Natural killer cell (primary cell): ENCODE measurements around the gene DPP4. TPM values are rescaled to one million over a fixed set of nuclear protein-coding genes. Genes with fewer than 3 reads are reported as not detected.

Experiments used
- ATAC-seq, 3 donors: fragments of 150-1000 bp in 2 of 3; fragments of 200-7000 bp in 1 of 3; cut with Tn5 transposase; 1 replicate in 1 of 3; 2 replicates in 2 of 3; pipeline ENCODE4 v1.10.0; 2021; ENCODE audit warnings: mild to moderate bottlenecking in 2 of 3, moderate library complexity in 2 of 3
- DNase-seq, 2 donors: peaks; one replicate each; pipeline versions ENCODE4 v3.0.0 to v3.0.0-alpha.2; 2013 to 2021; ENCODE audit warnings: mixed read lengths in 1 of 2
- H3K27ac ChIP-seq: one replicate; pipeline ENCODE4 v1.5.1; 2013; ENCODE audit warnings: mild to moderate bottlenecking, low read length
- H3K27me3 ChIP-seq: one replicate; pipeline ENCODE4 v1.6.1; 2013; ENCODE audit warnings: low read length; ENCODE audit not compliant: control insufficient read depth, insufficient read depth
- H3K36me3 ChIP-seq: one replicate; pipeline ENCODE4 v1.6.1; 2013; ENCODE audit warnings: low read length; ENCODE audit not compliant: control insufficient read depth, insufficient read depth
- H3K4me1 ChIP-seq: one replicate; pipeline ENCODE4 v1.6.1; 2013; ENCODE audit warnings: low read length; ENCODE audit not compliant: control insufficient read depth, insufficient read depth
- H3K4me3 ChIP-seq: one replicate; pipeline ENCODE4 v1.5.1; 2013; ENCODE audit warnings: low read length
- H3K9me3 ChIP-seq: one replicate; pipeline ENCODE4 v1.6.1; 2013; ENCODE audit warnings: low read length; ENCODE audit not compliant: control insufficient read depth, insufficient read depth
- H3K27ac Mint-ChIP-seq, 2 donors: one replicate each; pipeline ENCODE4 v1.8.0; 2022; ENCODE audit warnings: mild to moderate bottlenecking in 2 of 2, mixed read lengths in 2 of 2, moderate library complexity in 1 of 2
- H3K27me3 Mint-ChIP-seq, 2 donors: one replicate each; pipeline ENCODE4 v1.8.0; 2022; ENCODE audit warnings: low read depth in 2 of 2, mixed read lengths in 2 of 2
- H3K36me3 Mint-ChIP-seq: one replicate; pipeline ENCODE4 v1.8.0; 2022; ENCODE audit warnings: mixed read lengths
- H3K4me1 Mint-ChIP-seq, 2 donors: one replicate each; pipeline ENCODE4 v1.8.0; 2022; ENCODE audit warnings: mixed read lengths in 2 of 2
- H3K4me3 Mint-ChIP-seq: one replicate; pipeline ENCODE4 v1.8.0; 2022; ENCODE audit warnings: mild to moderate bottlenecking, moderate library complexity, mixed read lengths
- H3K9me3 Mint-ChIP-seq, 2 donors: one replicate each; pipeline ENCODE4 v1.8.0; 2022; ENCODE audit warnings: mixed read lengths in 2 of 2
- WGBS: methylation state at CpG from one replicate; pipeline ENCODE4 v1.1.7; 2013; ENCODE audit warnings: missing lambda C conversion rate; ENCODE audit not compliant: insufficient coverage; 5-methylcytosine and 5-hydroxymethylcytosine counted together
- intact Hi-C: fragments of 100-400 bp; cut with micrococcal nuclease; formaldehyde crosslinking; loops from one replicate; pipeline ENCODE4 v1.14.2; 2022
- total RNA-seq, 4 donors: library from RNA; stranded (reverse); fragments of 120-200 nt in 1 of 4; gene quantifications; one replicate each; pipeline versions ENCODE4 v1.2.3 to v1.2.4, GENCODE V29; 2013 to 2022
- TF ChIP-seq, protein P1 (sequence below): fragments of 200-600 bp; IDR thresholded peaks from one replicate; pipeline ENCODE4 v1.8.0; 2022; ENCODE audit warnings: antibody characterized with exemption

Gene DPP4
- total RNA-seq, 3 donors from 2014 or later (not counting 1 experiment from before 2014, with no cell fraction given) = 1.8 to 2.3 (median 1.8) TPM

DNA sequence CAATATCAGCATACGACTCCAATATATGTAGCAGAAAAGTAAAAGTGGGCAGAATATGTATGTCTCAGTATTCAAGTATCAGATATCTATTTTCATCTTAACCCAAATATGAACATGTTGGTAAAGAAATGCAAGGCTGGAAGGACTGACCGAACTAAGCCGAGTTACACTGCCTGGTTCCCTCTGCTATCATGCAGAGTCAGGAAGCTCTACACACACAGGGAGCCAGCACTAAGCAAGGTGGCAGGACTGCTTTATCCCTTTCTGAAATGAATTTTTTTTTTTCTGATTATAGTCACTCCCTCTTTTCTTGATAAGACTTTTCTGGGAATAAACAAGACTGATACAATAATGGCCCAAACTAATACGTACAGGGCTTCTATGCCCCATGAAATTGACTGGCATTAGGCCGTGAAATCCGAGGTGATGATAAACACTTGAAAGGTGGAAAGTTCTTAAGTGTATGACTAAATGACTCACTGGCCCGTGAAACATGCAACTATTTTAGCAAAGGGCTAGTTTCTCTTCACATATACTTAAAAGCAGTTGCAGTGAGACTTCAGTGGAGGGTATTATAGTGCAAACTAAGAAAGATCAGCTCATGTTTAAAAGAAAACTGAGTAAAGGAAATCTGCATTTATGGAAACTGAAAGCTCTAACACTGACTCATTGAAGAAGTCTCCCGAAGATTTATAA is 14.9 kb downstream of the DPP4 start:
- no peaks in the 10 kb centered on the region for H3K36me3 ChIP-seq
- WGBS = 77% methylated on average over 6 of the region's 8 CpGs
- Mint-ChIP-seq H3K4me3 (no peak overlapping the region), H3K9me3 (peaks cover 0 to 2% of the 10 kb centered on the region in 2 donors), H3K27me3 (no peaks in the 10 kb centered on the region), H3K4me1 (peaks cover 0 to 5% of the 10 kb centered on the region in 2 donors), H3K27ac (no peak overlapping the region), H3K36me3 (no peaks in the 10 kb centered on the region)
- TF ChIP-seq, protein P1, sequence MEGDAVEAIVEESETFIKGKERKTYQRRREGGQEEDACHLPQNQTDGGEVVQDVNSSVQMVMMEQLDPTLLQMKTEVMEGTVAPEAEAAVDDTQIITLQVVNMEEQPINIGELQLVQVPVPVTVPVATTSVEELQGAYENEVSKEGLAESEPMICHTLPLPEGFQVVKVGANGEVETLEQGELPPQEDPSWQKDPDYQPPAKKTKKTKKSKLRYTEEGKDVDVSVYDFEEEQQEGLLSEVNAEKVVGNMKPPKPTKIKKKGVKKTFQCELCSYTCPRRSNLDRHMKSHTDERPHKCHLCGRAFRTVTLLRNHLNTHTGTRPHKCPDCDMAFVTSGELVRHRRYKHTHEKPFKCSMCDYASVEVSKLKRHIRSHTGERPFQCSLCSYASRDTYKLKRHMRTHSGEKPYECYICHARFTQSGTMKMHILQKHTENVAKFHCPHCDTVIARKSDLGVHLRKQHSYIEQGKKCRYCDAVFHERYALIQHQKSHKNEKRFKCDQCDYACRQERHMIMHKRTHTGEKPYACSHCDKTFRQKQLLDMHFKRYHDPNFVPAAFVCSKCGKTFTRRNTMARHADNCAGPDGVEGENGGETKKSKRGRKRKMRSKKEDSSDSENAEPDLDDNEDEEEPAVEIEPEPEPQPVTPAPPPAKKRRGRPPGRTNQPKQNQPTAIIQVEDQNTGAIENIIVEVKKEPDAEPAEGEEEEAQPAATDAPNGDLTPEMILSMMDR = no peak
- no peak overlapping the region for H3K4me3 ChIP-seq
- DNase-seq = peak in 1 of 2 donors; percentile 39
- peaks cover 7% of the 10 kb centered on the region for H3K4me1 ChIP-seq
- H3K27ac ChIP-seq = no peak overlapping the region
- intact Hi-C loops = no loop called here
- no peaks in the 10 kb centered on the region for H3K27me3 ChIP-seq
- no peak for ATAC-seq
- no peaks in the 10 kb centered on the region for H3K9me3 ChIP-seq

- Histone ChIP-seq H3K36me3 (no peaks in the 10 kb centered on the region), H3K4me3 (no peak overlapping the region), H3K4me1 (peaks cover 7% of the 10 kb centered on the region), H3K9me3 (no peaks in the 10 kb centered on the region), H3K27me3 (no peaks in the 10 kb centered on the region), H3K27ac (no peak overlapping the region)
- no peak overlapping the region for H3K4me3 Mint-ChIP-seq
- H3K4me1 Mint-ChIP-seq = peaks cover 0 to 5% of the 10 kb centered on the region in 2 donors
- peaks cover 0 to 2% of the 10 kb centered on the region in 2 donors for H3K9me3 Mint-ChIP-seq
- ATAC-seq (no peak), DNase-seq (peak in 1 of 2 donors; percentile 42)
- TF ChIP-seq, protein P1 = no peak
- no peaks in the 10 kb centered on the region for H3K27me3 Mint-ChIP-seq
- intact Hi-C loops = no loop called here
- H3K27ac Mint-ChIP-seq = no peak overlapping the region
- 90% methylated on average over 1 of the region's 1 CpG for WGBS
- H3K36me3 Mint-ChIP-seq = no peaks in the 10 kb centered on the region
These were observed 16.6 kb downstream of the DPP4 start for GRCh38 chr2:162057426-162057825.

- no peaks in the 10 kb centered on the region for H3K36me3 ChIP-seq
- intact Hi-C loops = no loop called here
- H3K27me3 Mint-ChIP-seq = no peaks in the 10 kb centered on the region
- no peaks in the 10 kb centered on the region for H3K36me3 Mint-ChIP-seq
- H3K27ac ChIP-seq = no peak overlapping the region
- peaks cover 0 to 5% of the 10 kb centered on the region in 2 donors for H3K4me1 Mint-ChIP-seq
- peaks cover 7% of the 10 kb centered on the region for H3K4me1 ChIP-seq
- no peaks in the 10 kb centered on the region for H3K9me3 ChIP-seq
- ATAC-seq (no peak), DNase-seq (no peak)
- 89% methylated on average over 2 of the region's 2 CpGs for WGBS
- H3K4me3 Mint-ChIP-seq = no peak overlapping the region
- H3K27ac Mint-ChIP-seq = no peak overlapping the region
- no peak overlapping the region for H3K4me3 ChIP-seq
- TF ChIP-seq, protein P1 = no peak
- H3K9me3 Mint-ChIP-seq = peaks cover 0 to 2% of the 10 kb centered on the region in 2 donors
- H3K27me3 ChIP-seq = no peaks in the 10 kb centered on the region
These were observed 17.1 kb downstream of the DPP4 start for GRCh38 chr2:162056796-162057399.
